ENCODE data around the gene TFCP2.

The TFCP2 gene

DNA sequence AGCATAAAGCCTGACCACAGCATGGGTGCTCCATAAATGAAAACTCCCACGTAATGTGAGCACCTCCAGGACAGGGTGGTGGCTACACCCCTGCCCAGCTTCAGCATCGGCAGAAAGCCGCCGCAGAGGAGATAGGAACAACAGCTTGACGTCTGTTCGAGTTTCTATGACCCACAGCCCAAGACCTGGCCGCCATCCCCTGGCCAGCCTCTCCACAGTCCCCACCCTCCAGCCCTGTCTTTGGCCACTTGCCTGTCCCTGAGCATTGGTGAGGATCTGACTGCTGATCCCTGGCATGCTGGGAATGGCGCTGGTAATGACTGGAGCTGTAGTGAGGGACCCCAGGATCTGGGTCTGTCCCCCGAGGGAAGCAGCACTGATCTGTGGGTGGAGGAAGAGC lies 23.6 kb upstream of the TFCP2 start:
- DNase-seq (ENCODE audit: low read depth) = no peak

DNA sequence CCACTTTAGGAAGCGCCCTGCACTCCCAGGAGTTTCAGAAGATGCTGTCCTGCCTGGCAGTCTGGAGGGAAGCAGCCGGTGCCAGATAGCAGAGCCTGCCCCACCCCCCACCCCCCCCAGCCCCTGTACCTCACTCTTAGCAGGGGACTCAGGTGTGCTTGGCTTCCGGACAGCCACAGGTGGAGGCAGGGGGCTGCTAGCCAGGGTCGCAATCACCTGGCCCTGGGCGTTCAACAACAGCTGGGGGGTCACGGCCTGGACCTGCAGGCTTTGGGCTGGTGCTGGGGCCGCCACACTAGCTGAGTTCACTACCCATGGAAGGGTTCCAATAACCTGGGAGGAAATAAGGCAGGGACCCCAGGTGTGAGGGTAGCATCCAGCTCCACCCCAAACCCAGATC lies 22.9 kb upstream of the TFCP2 start:
- no peak for DNase-seq (ENCODE audit: low read depth)

DNA sequence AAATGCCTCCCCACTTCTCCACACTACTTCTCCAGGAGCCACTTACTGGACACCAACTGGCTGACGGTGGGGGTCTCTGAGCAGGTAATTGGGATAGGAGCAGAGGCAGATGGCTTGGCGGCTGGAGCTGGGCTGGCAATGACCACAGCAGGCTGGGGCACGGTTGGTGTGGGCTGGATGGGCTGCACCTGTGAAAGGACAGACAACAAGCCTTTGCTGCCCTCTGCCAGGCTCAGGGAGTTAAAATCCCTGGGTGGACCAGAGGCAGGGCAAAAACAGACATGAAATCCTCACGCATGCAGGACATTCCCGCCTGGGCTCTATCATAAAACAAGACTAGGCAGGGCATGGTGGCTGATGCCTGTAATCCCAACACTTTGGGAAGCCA lies 19.3 kb upstream of the TFCP2 start:
- DNase-seq (ENCODE audit: low read depth) = no peak

DNA sequence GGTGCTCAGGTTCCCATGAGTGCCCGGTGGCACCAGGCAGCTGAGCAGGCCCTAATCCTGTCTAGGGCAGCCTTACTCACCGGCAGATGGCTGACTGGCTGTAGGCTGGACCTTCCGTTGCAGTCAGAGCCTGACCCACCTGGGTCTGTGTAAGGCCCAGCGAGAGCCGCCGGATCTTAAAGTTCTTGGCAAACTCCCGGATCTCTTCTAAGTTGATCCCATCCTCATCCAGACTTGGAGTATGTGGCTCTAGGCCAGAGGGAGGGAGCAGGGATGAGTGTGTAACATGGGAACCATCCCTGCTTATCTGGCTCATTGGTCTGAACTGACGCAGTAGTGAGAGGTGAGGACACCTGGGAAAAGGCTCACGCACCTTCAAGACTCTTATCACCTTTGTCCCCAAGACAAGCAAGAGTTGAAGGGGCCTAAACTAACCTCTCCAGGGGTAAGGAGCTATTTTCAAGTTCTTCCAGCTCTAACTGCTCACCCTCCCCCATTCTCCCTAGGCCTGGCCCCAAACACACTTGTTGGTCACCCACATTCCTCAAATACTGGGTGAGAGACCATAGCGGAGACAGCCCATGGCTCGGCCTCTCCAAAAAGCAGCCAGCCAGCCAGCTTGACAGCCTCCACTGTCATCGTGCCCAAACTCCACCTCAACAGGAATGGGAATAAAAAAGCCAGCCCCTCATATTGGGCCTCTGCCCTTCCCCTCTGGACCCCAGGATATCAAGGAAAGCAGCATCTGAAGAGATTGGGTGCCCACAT lies 18.8 kb upstream of the TFCP2 start:
- DNase-seq (ENCODE audit: low read depth) = no peak

DNA sequence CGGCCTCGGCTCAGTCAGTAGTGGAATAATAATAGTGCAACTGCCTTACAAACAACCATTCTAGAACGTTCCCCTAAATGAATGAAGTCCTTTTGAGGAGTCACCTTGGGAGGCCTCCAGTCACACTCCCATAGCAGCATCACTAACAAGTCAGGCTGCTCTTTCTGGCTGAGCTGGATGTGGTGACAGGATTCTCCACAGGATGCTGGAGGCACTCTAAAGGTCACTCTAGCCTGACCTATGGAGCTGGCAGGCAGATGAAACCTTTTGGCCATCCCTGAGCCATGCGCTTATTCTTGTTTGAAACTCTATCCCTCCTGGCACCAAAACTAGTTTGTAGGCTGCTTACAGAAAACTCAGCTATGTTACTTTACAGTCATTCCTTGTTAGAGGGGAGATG lies 17.9 kb upstream of the TFCP2 start:
- no peak for DNase-seq (ENCODE audit: low read depth)

DNA sequence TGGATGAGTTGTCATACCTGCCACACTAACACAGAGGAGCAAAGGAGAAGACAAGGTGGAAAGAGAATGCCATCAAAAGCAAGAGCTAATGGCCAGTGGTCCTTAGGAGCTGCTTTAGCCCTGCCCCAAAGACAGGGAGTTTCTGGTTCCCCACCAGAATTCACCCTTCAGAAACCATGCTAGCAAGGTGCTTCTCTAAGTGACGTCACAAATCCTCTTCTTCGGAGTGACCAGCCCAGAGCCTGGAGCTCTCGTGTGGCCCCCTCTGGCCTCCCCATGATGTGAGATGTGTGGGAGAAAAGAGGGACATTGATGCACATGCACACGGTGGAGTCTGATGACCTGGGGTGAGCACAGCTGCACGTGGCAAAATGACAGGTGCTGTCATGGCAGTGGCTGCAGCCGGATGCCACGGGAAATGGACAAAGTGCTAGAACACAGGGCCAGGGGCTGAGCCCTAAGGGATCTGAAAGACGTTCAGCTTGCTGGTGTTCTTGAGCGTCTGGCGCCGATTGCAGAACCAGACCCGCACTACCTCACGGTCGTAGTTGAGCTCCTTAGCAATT lies 16.9 kb upstream of the TFCP2 start:
- DNase-seq (ENCODE audit: low read depth) = no peak

DNA sequence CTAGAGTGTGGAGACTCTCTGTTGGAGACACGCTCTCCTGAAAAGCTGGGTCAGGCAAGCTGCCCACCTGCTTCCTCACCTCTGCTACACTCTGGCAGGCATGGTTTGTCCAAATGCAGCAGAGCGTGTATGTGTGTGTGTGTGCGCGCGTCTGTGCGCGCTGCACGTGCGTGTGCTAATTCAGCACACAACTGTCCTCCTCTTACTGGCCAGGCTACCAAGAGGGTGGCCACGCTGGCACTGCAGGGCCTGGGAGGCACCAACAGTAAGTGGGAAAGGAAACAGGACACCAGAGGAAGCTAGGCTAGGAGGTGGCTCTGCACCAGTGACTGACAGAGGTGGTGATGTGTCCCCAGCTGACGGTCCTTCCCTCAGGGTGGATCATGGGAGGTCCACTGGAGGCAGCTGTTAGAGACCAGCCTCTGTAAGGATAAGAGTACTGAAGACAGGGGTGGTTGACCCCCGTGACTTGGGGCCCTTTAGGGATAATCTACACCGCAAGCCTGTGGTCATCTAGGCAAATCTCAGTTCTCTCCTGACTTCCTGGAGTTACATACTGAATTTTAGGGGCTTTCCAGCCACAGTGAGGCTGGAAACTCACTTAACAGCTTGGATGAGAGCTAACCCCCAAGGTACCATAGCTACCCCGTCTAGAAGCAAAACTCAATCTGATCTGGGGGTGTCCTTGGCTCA lies 15.6 kb upstream of the TFCP2 start:
- DNase-seq (ENCODE audit: low read depth) = no peak

DNA sequence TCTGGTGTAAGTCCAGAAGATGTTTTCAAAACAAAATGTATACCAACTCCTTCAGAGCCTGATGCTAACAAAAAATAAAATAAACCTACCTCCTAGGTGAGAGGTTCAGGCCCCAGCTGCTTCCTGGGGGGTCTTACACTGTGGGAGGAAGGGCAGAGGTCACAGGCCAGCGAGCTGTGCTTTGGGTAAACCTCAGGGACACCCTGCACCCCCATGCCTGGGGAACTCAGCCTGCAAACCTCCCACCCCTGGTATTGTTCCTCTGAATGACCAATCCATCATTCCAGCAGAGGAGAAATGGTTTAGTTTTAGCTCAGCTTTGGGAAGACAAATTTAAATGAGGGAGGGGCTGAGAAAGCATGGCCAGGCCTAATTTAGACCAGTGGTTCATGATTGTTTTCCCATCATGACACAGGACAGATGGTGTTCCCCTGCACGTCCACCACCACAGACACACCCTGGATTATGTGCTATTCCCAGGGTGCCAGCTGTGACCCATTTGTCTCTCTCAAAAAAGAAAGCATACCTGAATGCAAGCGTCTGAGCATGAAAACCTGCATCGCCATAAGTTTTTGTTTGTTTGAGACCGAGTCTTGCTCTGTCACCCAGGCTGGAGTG lies 14.5 kb upstream of the TFCP2 start:
- no peak for DNase-seq (ENCODE audit: low read depth)

DNA sequence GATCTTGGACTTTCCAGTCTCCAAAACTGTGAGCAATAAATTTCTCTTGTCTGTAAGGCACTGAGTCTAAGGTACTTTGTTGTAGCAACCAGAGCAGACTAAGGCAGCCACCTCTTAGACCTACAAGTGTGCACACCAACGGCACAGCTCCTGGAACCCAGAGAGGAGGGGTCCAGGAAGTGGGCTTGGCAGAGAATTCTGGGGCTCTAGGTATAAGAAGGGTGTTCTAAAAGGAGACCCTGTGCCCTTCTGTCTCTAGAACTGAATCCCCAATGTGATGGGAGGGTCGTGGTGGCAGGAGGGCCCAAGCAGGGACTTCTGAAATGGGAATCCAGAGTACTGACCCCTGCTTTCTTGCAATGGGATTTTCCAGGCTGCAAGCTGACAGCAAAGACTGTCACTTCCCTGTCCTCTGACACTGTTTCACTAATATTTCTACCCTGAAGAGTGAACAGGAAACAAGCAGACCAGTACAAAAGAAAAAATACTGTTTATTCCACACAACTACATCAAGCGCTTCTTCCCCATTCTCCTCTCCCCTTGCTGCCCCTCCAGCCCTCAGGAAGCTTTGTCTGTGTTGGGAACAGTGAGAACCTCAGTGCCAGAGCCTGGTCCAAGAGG lies 13.6 kb upstream of the TFCP2 start:
- DNase-seq (ENCODE audit: low read depth) = no peak

DNA sequence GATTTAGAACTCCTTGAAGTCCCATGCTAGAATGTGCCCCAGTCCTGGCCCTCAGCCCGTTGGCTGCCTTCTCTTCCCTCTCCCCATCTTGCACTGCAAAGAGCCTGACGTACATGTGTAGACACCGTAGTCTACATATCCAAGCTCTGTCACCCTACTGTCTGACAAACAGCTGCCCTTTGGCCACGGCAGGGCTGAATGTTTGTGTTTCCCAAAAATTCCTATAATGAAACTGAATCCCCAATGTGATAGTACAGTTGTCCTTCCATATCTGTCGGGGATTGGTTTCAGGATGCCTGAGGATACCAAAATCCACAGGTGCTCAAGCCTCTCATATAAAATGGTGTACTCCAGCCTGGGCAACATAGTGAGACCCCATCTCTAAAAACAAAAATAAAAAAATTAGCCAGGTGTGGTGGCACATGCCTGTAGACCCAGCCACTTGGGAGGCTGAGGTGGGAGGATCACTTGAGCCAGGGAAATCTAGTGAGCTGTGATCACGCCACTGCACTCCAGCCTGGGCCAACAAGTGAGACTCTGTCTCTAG lies 12.3 kb upstream of the TFCP2 start:
- DNase-seq (ENCODE audit: low read depth) = no peak

DNA sequence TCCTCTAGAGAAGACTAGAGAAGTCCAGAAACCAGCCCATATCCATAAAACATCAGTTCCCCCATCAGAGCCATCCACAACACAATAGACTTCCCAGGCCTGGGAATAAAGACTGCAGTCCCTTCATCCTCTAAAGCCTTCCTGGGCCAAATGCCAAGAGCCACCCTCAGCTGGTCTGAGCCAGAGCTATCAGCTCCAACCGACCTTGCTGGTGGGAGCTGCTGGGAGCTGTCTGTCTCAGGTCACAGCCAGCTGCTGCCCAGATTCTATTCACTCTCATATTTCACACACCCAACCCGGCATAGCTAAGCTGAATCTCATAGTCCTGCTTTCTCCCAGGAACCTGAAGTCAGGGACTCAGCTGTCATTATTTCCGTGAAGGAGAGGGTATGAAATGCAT lies 10.9 kb upstream of the TFCP2 start:
- no peak for DNase-seq (ENCODE audit: low read depth)

DNA sequence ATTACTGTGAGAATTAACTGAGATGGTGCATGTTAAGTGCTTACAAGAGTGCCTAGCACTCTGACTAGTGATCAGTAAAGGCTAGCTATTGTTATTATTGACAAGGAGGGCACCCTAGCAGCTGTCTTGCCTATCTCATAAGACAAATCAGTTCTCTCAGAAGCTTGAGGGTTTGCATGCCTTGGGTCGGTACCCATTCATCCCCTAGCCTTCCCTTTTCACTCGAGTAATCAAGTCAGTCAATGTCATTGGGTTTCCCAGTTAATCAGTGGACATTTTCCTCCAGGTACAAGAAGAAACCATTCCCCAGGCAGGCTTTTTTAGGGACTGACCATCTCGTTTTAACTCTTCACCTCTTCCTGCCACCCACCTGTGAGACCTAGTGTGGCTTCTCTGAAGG lies 10.4 kb upstream of the TFCP2 start:
- DNase-seq (ENCODE audit: low read depth) = no peak

DNA sequence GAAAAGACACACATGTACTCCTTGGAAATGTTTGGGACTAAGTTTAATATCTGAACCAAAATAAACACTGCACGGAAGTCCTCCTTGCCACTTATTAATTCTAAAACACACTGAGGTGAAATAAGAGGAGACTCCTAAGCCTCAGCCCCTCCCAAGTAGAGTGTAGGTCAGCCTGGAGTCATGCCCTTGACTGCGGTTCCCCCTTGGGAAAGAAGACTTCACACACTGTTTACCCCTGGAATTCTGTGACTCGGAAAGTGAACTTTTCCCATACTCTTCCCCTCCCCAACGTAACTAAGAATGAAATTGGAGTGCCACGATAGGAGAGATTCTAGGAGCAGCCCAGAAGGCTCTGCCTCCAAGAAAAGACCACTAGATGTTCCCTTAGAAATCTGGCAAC lies 8.6 kb upstream of the TFCP2 start:
- DNase-seq (ENCODE audit: low read depth) = no peak

DNA sequence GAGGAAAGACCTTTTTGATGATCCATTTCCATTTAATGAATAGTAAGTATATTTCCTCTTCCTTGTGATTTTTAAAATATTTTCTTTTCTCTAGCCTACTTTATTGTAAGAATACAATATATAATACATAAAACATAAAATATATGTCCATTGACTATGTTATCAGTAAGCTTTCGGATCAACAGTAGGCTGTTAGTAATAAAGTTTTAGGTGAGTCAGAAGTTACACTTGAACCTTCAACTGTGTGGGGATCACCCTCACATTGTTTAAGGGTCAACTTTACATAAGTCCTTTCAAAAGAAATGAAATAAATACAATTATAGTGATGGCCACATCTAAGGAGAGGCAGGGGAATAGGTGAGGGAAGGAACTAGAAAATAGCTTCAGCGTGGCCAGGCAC lies 5.0 kb upstream of the TFCP2 start:
- no peak for DNase-seq (ENCODE audit: low read depth)

DNA sequence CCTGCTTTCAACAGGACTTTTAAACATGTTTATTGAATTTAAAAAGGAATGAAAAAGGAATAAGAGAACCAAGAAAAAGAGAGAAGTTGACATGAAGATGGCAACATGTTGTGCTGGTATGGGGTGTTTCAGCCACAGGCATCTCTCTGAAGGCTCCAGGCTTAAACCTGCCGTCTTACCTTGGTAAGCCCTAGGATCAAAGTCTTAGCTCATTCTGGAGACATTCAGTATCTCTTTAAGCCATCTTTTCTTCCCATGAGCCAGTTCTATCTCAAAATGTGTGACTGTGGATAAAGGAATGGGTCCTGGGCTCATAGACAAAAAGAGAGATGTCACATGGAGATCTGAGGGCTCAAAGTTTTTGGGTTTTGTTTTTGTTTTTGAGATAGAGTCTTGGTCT lies 1.6 kb upstream of the TFCP2 start:
- no peak for DNase-seq (ENCODE audit: low read depth)

DNA sequence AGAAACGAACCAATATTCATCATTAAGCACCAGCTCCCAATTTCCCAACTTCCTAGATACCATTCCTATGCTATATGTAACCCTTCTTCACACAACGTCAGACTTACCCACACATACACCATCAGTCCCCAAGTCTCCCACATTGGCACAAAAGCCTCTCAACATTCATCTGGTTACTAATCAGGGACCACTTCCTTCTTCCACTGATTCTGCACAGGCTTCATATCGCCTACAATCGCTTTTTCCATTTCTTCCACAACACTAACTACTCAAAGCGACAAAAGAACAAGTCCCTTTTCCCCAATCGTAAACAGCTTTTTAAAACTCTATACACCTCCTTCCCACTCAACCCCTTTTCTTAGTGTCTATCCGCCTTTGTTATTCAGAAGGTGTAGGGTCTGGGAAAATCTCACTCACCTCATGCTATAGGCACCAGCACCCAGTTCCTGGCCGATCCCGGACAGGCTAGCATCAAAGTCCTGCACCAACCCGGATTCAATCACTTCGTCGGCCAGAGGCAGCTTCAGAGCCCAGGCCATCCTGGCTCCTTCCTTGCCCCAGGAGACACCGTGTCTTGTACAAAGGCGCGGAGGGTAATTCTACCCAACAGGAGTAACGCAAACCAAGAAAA lies 936 bp downstream of the TFCP2 start:
- DNase-seq (ENCODE audit: low read depth) = no peak

DNA sequence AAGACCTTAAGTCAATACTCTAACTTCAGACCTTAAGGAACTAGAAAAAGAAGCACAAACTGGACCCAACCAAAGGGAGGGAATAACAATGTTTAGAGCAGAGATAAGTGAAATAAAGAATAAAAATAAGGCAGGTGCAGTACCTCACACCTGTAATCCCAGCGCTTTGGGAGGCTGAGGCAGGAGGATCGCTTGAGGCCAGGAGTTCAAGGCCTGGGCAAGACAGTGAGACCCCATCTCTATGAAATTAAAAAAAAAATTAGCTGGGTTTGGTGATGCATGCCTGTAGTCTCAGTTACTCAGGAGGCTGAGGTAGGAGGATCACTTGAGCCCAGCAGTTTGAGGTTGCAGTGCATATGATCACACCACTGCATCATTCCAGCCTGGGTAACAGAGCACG lies 9.1 kb downstream of the TFCP2 start:
- no peak for DNase-seq (ENCODE audit: low read depth)

DNA sequence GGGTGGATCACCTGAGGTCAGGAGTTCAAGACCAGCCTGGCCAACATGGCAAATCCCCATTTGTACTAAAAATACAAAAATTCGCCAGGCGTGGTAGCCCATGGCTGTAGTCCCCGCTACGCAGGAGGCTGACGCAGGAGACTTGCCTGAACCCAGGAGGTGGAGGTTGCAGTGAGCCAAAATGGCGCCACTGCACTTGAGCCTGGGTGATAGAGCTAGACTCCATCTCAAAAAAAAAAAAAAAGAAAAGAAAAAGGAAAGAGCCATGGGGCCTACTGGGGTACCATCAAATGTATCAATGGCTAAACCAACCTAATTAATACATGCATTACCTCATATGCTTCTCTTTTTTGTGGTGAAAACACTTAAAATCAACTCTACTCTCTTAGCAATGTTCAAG lies 10.7 kb downstream of the TFCP2 start:
- no peak for DNase-seq (ENCODE audit: low read depth)

DNA sequence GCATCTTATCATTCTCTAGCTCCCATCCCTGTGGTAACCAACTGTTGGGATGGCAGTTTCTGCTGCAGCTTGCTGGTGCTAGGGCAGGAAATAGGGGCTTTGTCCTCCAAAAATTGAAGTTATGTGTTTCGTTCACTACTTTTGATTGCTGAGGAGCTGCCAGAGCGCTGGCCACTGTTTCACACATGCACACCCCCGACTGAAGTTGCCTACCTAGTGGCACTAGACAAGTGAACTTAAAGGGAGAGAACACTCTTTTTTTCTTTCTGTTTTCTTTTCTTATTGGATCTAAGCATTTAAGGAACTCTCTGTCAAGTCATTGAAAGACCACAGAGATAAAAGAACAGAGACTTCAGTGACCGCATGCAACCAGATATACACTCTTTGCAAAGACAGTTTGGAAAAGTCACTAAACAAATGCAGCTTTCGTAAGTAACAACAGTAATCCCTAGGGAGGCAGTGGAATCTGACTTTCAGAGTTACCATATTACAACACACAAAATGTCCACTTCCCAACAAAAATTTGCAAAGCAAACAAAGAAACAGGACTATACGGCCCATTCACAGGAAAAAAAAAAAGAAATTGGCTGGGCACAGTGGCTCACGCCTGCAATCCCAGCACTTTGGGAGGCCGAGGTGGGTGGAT lies 12.0 kb downstream of the TFCP2 start:
- DNase-seq (ENCODE audit: low read depth) = no peak

DNA sequence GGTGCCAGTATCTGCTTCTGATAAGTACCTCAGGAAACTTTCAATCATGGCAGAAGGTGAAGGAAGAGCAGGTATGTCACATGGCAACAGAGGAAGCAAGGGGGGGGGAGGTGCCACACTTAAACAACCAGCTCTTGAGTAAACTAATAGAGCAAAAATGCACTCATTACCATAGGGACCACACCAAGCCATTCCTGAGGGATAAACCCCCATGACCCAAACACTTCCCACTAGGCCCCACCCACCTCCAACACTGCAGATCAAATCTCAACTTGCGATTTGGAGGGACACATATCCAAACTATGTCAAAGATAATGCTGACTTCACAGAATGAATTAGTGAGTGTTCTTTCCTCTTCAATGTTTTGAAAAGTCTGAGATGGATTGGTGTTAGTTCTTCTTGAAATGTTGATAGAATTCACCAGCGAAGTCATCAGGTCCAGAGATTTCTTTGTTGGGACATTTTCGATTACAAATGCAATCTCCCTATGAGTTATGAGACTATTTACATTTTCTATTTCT lies 16.6 kb downstream of the TFCP2 start:
- DNase-seq (ENCODE audit: low read depth) = no peak

DNA sequence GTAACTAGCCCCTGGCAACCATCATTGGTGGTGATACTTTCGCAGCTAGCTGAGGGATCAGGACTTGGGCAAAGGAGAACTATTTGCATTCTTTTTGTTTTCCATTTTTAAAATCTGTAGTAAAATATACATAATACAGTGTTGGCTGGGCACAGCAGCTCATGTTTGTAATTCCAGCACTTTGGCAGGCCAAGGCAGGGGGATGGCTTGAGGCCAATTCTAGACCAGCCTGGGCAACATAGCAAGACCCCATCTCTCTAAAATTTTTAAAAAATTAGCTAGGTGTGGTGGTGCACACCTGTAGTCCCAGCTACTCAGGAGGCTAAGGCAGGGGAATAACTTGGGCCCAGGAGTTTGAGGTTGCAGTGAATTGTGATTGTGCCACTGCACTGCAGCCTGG lies 20.0 kb downstream of the TFCP2 start:
- no peak for DNase-seq (ENCODE audit: low read depth)

Measured in stimulated activated CD8-positive, alpha-beta memory T cell treated with anti-CD3 and anti-CD28 coated beads, Interleukin-15, amount 100 ng/mL, for 1 hour (primary cell).